Left renal pelvis (tissue), 4 donors: ENCODE measurements around the gene PPP1R11. TPM values are rescaled to one million over a fixed set of nuclear protein-coding genes. Genes with fewer than 3 reads are reported as not detected.

Experiments
- DNase-seq, 4 donors: peaks; one replicate each; pipeline ENCODE4 v3.0.0-alpha.2; 2013; ENCODE audit warnings: low read depth in 4 of 4, low spot score in 3 of 4
- polyA plus RNA-seq, 4 donors: library from polyadenylated mRNA; unstranded; fragments of 120-200 nt; gene quantifications; one replicate each; pipeline ENCODE4 v1.2.1, GENCODE V29; 2013; ENCODE audit not compliant: insufficient read length in 4 of 4

Gene PPP1R11
- polyA plus RNA-seq, 4 donors: 56.7 to 74.2 (median 64.7) TPM

DNA sequence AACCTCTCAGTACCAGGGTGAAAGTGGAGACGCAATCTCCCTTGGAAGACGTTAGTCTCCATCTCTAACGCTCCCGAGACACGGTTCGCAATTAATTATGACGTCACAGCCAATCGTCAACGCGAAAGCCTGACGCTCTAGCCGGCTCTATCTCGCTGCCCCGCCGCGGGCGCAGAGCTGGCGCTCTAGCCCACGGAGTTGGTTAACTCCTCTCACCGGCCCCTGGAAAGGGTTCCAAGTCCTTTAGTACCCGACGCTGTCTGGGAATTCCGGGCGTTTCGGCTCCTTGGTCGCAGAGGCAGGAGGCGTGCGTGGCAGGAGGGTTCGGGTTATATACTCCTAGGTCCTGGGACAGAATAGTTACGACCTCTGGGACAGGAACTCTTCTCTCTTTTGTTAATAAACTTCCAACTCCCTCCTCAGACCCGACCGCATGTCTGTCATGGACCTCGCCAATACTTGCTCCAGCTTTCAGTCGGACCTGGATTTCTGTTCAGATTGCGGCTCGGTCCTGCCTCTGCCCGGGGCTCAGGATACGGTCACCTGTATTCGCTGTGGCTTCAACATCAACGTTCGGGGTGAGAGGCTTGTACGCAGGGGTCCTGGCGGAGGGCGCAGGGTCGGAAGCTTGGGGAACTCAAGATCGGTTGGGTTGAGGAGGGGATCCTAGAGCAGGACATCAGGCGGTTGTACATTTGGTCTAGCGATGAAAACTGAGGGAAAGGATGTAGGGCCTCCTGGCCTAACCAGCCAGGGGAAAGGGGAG, 5.7 kb upstream of the PPP1R11 start, which contains the start of gene POLR1H:
Gene POLR1H (plus strand): TSS at position 174 of the 766 bp plus-strand sequence. CDS start 260 bp downstream, at position 434.
- DNase-seq: peak; percentile 89 to 96 (median 94)

DNA sequence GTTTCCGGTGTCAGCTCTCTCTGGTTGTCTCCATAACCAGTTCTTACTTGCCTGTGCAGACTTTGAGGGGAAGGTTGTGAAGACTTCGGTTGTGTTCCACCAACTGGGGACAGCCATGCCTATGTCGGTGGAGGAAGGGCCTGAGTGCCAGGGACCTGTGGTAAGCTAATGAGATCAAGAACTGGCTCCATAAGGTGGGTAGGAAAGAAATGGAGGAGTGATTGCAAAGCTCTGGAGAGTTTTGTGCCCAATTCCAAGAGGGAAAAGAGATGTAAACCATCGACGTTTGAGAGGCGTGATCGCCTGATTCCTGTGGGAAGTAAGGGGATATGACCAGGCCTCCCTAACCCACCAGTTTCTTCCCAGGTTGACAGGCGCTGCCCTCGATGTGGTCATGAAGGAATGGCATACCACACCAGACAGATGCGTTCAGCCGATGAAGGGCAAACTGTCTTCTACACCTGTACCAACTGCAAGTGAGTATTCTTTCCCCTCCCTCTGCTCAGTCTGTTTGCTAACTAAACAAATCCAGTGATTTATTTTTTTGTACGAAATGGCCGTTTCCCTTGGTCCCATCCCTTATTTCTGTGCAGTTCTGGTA, 5.0 kb upstream of the PPP1R11 start:
- DNase-seq: no peak

DNA sequence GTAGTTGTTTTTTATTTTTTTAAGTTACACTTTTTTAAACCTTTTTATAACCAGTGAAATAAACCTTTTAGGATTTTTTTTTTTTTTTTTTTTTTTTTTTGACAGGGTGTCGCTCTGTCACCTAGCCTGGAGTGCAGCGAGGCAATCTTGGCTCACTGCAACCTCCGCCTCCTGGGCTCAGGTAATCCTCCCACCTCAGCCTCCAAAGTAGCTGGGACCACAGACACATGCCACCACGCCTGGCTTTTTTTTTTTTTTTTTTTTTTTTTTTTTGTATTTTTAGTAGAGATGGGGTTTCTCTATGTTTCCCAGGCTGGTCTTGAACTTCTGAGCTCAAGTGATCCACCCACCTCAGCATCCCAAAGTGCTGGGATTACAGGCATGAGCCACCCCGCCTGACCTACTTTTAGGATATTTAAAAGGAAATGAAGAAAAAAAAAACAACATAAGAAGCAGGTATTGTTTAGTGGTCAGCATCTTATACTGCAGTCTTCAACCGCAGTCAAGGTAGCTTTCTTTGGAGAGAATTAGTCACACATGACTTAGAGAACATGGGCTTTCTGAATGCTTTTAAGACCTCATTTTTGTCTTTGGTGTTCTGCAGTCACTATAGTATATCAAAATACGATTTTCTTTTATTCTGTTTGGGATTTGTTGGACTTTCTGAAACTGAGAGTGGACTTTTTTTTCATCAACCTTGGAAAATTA, 4.4 kb upstream of the PPP1R11 start:
- DNase-seq: no peak

DNA sequence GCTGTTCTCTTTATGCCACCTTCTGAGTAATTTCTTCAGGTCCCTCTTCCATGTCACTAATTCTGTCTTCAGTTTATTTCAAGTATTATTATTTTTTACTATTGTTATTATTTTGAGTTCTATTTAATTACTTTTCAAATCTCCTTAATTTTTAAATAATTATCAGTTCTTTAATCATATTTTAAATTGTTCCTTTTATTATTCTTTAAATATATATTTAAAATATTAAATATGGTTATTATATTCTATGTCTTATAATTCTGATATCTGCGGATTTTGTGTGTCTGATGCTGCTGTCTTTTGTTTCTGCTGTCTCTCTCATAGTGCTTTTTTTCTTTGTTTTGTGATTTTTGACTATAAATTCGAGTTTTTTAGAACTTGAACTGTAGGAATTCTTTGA, 3.7 kb upstream of the PPP1R11 start:
- DNase-seq: no peak

DNA sequence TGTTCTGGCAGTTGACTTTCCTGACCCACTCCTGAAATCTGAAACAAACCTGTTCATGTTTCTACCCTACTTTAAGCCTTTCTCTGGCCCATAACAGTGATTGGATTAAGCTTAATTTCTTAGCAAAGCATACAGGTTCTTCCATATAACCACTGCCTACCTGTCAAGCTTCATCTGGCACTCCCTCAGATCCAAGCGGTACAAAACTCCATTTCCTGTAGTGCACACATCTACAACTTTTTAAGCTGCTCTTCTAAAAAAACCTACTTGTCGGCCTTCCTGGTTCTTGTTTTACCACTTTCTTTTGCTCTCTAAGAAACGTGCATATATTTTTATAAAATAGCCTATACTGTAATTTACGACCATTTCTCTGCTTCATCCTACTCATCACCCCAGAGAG, 916 bp upstream of the PPP1R11 start:
- no peak for DNase-seq

DNA sequence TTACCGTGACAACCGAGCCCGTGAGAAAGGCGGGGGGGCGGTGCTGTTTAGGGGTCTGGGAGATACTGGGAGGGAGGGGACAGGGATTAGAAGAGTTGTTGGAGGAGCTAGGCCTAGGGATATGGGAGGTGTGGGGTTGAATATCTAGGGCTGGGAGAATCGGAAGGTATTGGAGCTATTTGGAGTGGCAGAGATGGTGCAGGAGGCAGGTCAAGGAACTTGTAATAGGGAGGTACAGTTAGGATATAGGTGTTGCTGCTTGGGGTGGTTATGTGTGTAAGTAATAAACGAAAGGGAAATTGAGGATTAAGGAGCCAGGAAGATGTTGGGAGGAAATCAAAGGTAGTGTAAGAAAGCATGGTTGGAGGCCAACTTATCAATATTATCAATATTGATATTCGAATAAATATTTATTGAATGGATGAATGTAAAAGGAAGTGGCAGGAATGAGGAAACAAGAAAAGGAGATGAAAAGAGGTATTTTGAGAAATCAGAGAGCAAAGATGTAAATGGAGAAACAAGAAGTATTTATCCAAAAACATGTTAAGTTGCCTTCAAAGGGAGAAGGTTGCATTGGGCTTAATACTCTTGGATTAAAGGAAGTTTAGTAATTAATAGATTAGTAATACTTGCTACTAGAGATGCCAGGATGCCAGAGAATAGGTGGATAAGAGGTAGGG, 602 bp downstream of the PPP1R11 start:
- no peak for DNase-seq

DNA sequence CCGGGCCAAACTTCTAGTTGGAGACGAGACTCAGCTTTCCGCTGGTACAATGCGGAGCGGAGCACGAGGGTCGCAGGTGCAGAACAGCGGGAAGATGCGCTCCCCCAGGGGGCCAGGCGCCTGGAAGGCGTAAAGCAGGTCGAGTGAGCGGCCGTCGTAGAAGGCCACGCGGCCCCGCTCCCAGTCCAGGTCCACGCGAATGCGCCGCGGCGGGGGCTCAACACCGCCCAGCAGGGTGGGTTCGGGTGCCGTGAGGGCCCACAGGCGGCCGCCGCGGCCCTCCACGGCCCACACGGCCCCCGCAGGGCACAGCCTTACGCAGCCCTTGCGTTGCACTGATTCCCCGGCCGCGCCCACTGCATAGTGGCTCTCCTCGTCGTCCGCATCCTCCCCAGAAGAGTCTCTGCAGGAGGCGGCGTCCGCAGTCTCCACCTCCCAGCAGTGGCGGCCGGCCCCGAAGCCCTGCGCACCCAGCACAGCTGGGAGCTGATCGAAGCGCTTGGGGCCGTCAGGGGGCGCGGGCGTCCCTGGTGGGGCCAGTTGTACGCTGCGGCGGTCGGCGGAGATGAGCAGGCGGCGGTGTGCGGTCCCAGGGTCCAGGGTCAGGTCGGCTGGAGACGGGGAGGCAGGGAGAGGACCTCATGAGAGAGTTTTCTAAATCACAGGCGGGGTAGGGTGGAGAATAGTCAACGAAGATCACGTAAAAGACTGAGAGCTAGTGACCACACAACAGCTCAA, 4.3 kb downstream of the PPP1R11 start:
- DNase-seq: no peak

DNA sequence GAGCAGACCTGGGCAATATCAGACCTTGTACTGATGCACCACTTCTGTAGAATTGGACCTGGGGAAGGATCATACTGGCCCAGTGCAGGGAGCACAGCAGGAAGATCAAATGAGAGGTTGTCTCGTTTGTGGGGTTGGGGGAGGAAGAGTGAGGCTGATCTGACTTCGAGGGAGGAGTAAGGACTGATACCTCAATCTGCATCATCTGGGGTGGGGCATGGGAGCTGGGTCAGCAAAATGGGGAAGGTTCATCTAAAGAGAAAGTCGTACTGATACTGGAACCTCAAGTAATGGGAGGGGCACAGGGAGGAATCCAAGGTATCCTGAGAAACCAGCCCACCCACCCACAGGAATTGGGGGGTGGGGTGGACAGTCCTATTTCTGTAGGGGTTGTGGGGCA, 4.9 kb downstream of the PPP1R11 start:
- no peak for DNase-seq

DNA sequence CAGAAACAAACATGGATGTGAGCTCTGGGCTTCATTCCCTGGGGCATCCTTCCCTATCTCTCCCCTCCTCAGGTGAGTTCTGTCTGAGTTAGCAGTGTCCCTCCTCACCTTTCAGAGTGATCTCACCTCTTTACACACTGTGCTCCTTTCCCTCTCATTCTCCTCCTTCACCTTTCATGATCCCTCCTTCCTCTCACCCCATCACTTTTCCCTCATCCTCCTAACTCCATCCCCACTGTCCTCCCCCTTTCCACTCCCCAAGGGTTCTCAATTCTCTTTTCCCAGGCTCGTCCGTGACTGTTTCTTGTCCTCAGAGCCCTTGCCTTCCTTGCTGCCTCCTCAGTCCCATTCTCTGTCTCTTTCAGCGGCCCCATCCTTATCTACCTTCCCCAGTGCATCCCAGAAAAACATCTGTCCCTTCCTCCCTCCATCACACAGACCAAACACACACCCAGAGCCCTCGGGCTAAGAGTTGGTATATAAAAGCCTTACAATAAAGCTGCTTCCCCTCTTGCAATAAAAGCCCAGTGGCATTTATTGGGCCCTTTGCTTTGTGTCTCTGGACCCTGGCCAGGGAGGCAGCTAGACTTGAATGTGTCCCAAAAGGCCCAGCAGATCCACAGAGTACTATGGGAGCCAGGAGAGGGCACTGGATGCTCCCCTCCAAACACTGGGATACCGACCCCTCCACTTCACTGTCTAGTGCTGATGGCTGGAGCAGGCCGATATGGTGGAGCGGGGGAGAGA, 6.7 kb downstream of the PPP1R11 start:
- DNase-seq: no peak

DNA sequence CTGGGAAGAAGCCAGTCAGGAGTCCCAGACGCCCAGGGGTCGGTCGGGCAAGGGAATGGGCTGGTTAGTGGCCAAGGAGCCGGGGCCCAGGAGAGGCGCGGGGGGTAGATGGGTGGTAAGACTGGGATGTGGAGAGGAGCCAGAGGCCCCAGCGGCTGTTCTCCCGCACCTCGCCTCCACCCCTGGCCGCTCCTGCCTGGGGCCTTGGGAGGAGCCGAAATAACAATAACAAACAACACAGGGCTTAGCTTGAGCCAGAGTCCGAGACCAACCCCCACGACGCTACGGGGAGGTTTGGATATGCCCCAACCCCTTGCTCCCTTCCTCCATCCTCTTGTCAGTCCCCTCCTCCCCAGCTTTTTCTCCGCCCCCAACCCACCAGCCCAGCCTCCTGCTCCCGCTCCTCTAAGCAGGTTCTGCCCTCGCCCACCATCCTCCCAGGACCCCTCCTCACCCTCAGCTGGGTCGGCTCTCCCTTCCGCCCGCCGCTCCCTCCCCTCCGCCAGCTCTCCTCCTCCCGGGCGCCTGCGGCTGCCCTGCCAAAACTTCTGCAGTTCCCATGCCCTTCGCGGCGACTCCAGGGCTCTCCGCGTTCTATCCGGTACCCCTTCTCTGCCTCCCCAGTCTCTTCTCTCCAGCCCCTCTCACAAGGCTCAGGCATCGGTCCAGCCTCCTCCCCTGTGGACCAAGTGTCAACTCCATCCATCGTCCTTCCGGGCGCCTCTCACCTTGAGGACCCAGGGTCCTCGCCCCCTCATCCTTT, 7.5 kb downstream of the PPP1R11 start:
- no peak for DNase-seq

DNA sequence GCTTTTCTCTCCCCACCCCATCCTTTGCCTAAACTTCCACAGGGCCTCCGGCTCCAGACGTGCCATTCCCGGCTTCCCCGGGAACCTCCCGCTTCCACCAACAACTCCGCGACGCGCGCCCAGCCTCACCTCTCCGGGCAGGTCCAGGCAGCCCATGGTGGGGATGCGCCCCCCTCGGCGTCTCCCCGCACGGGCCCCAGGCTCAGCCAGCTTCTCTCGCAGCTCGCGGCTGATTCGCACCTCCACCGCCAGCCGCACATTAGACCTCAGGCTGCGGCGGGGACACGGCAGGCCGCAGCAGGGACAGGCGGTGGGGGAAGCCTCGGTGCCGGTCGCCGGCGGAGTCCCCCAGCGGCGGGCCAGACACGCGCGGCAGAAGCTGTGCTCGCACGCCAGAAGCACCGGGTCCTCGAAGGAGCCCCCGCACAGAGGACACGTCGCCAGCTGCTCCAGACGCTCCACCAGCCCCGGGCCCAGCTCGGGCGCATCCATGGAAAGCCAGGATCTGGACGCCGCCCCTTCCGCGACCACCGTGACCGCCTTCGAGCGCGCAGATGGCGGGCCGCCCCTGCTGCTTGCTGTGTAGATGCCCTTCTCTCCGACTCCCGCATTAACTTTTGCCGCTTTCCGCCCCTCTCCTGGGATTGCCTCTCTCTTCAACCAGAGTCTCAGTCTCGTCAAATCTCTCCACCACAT, 8.2 kb downstream of the PPP1R11 start, which contains the start of gene RNF39:
Gene RNF39 (minus strand): TSS at position 676 of the 696 bp plus-strand sequence. CDS start 184 bp downstream, at position 492.
- no peak for DNase-seq

DNA sequence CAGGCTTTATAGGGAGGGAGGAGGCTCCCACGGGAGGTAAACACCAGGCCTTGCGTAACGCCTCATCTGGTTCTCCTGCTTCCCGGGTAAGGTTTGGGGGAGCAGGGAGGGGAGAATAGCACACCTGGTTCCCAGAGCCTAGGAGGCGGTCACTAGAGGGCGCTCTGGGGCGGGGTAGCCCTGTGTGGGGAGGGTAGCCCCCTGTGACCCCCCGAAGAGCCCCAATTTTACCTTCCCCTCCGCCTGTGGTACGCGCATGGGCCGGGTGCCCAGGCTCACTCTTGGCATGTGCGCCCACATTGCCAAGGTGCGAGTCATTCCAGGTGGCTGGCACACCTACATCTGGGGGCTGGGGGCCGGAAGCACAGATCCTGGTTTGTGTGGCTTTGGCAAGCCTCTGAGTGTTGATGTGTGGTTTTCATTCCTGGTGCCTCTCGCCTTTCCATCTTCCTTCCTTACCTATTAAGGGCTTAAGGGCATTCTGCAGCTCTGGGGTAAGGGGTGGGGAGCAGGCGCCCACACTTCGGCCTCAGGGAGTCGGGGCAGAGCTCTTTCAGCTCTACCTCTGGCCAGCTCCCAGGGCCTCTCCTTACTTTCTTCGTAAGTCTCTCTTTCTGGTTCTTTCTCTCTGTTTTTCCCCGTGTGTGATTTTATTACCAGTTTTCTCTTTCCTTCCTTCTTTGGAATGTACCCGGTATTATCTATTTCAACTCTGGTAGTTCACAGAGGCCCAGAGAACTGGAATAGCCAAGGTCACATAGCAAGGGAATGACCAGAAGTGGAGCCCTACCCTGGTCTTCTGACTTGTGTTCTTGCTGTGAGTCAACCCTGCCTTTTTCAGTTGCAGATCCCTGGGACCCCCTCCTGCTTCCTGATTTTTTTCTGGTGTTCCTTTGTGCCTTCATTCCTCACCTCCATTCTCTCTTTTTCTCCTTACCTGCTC, 9.1 kb downstream of the PPP1R11 start:
- no peak for DNase-seq

DNA sequence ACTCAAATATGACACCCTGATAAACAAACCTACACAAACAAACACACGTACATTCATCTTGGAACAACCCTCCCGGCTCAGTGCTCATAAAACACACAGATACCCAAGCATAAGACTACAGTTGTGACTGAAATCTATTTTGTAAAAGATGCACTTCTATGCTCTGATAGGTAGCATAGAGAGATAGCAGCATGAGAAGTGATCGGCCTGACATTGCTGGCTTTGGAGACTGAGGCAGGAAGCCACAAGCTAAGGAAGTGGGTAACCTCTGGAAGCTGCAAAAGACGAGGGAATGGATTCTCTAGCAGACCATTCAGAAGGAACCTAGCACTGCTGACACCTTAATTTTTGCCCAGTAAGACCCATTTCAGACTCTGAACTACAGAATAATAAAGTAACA, 10.2 kb downstream of the PPP1R11 start:
- DNase-seq: no peak

DNA sequence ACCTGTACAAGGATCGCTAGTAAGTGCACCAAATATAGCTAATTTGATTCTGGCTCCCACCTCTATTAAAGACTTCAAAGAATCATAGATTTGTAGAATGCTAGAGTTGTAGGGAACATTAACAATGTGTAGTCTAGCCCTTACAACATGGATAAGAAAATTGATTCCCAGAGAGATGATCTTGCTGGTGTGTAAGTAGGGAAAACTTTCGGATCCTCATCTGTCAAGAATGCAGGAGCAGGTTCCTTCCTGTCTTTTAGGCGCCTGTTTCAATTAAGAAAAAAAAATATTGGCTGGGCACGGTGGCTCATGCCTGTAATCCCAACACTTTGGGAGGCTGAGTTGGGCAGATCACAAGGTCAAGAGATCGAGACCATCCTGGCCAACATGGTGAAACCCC, 20.9 kb downstream of the PPP1R11 start:
- no peak for DNase-seq

DNA sequence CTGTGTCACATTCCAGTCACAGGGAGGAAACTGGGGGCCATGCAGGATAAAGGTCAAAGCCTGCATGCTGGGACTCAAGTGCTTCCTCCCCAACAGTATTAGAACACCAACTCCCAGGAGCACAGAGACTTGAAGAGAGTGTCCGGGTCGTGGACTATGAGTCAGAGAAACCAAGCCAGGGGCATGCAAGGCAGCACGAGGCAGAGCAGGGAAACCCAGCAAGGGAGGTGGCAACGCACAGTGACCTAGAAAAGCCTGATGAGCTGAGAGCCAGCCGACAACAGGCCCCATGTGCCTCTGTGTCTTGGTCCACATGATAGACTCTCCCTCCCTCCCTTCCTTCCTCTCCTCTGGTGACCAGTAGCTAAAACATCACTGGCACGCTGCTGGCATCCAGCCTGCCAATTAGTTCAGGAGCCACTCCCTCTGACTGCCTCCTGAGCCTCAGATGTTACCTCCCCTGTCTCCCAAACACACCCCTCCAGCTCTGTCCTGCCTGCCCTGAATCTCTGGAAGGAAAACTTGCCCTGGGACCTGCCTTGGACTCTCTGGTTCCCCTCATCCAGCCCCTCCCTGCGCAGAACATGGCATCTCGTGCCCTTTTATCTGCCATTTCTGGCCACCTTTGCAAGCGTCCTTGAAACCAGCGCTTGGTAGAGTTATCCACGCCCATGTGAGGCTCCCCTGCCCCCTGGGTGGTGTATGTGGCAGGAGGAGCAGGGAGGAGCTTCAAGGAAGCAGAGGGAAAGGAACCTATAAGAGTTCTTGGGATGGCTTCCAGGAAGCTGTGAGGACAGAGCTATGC, 24.8 kb downstream of the PPP1R11 start:
- DNase-seq: no peak

DNA sequence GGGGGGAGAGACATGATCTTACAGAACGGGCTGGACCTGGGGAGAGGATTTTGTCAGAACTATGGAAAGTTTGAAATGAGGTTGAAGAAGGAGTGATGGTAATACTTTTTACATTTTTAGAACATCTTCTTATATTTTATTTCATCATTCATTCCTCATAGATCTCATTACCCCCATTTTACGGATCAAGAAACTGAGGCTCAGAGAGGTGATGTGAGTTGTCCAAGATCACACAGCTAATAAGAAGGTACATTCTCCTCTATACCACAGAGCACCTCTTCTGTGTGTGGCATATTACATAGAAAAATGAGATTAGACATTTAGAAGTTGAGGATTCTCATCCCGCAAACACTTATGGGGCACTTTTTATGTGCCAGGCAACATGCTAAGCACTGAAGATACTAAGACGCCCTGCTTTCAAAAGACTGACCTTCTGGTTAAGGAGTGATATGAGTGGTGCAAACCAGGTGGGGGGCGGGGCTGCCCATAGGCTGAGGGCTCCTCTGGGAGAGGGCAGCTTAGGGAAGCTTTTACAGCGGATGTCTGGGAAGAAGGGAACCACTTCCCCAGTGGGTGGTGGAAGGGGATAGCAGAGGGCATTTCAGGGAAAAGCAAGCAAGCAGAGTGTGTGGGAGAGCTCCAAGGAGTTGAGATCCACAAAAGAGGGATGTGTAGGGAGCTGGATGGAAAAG, 26.0 kb downstream of the PPP1R11 start:
- no peak for DNase-seq
